NCI-H345 (cell line): ENCODE data around the gene DEUP1.

Experiments
- DNase-seq: peaks from one replicate; lab custom pipeline; 2025; lab: John Stamatoyannopoulos, UW

Gene DEUP1

GRCh38 chr11:93477684-93478234 is 147.2 kb downstream of the DEUP1 start:
- no peak for DNase-seq

- no peak for DNase-seq
Measured at GRCh38 chr11:93478841-93479240, 148.3 kb downstream of the DEUP1 start.

DNA sequence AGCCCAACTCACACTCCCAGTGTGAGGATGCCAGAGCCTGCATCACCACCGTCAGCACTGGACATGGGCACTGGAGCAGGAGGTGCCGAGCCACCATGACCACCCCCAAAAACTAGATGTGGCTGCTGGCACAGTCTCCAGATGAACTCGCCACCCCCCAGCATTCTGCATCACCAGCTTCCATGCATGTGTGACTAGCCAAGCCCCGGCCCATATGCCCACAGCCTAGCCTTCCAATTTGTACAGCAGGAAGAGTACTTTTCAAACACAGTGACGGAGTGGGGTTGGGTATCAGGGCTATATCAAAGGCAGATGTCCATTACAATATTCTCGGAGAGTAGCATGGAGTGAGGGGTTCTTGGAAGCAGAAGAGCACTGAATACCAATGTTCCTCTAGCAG is 149.7 kb downstream of the DEUP1 start:
- no peak for DNase-seq

GRCh38 chr11:93480756-93481155 is 150.2 kb downstream of the DEUP1 start:
- no peak for DNase-seq

- no peak for DNase-seq
Measured at GRCh38 chr11:93481279-93481678, 150.7 kb downstream of the DEUP1 start.

DNA sequence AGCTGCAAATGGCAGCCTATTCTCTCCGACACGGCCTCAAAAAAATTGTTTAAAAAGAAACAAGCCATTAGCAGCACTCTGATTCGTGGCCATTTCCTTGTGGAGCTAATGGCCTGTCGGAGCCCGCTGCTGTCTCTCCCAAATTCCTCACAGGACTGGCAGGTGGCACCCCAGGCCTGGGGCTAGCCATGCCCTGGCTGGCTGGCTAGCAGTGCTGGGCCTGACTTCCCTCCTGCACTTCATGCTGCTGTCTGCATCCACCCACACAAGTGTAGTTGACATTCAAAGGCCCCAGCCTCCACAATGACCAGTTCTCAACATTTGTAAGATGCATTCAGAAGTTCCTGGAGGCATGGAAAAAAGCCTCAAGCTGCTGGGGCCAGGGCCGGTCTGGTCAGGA is 151.2 kb downstream of the DEUP1 start:
- no peak for DNase-seq

- no peak for DNase-seq
Measured at GRCh38 chr11:93482556-93482955, 152.0 kb downstream of the DEUP1 start.

- DNase-seq = no peak
Measured at GRCh38 chr11:93484716-93485115, 154.2 kb downstream of the DEUP1 start.

DNA sequence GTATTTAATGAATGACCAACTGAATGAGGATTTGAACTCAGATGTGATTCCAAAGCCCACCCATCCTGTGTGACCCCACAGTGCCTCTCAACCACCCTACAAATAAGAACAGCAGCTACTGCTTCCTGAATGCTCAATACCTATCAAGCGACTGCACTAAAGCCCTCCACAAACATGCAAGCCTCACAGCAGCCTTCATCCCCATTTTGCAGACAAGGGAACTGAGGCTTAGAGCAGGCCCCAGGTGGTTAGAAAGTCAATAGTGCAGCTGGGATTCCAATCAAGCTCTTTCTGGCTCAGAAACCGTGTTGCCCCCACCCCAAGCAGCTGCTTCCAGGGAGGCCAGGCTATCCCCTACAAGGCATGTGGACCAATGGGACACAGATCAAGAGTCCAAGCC is 155.4 kb downstream of the DEUP1 start:
- no peak for DNase-seq

- peak; percentile 25 for DNase-seq
Measured at GRCh38 chr11:93487032-93487483, 156.5 kb downstream of the DEUP1 start.
